GM19193 (cell line): Measurements from ENCODE around the gene KIAA1210.

Experiments
- POLR2A ChIP-seq: IDR thresholded peaks from 4 replicates; pipeline ENCODE4 v1.6.1; 2011; ENCODE audit not compliant: insufficient read depth, insufficient read length; ENCODE audit errors: extremely low read depth

KIAA1210 gene

GRCh38 chrX:119118780-119119395 is 8.7 kb downstream of the KIAA1210 start:
- TF ChIP-seq POLR2A: no peak

- TF ChIP-seq POLR2A: no peak
These were observed 20.4 kb downstream of the KIAA1210 start for GRCh38 chrX:119107206-119107605.

DNA sequence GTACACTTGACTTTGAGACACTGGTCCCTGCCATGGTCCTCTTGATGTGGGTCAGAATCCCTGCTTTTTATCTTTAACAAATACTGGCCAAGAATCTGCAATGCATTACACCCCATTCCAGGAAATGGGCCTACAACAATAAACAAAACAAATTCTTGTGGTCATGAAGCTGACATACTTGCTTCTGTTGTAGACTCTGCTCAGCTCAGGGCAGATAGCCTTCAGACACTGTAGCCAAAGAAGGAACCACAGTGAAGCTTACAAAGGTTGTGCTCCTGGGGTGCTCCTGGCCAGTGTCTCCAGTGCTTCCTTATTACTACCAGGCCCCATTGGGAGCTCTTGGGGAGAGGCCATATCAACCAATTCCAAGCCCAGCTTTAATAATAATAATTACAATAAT is 21.8 kb downstream of the KIAA1210 start:
- TF ChIP-seq POLR2A: no peak

- TF ChIP-seq POLR2A: no peak
These were observed 26.4 kb downstream of the KIAA1210 start for GRCh38 chrX:119101168-119101567.

GRCh38 chrX:119095936-119096335 is 31.7 kb downstream of the KIAA1210 start:
- no peak for TF ChIP-seq POLR2A

DNA sequence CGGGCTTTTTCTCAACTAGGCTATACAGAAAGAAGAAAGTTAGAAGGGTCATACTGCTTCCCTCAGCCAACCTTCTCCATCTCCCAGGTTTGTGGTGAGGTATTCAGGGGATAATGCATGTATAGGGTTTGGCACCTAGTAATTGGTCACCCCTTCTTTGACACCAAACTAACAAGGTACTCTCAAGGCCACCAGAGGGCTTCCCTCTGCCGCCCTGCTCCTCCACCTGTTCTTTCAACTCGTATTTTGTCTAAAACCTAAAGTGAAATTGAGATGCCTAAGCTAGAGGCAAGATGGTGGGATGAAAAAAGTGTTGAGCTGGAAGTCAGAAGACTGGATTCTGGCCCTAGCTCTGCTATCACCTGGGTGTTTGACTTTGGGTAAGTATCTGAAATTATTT is 32.8 kb downstream of the KIAA1210 start:
- TF ChIP-seq POLR2A: no peak

DNA sequence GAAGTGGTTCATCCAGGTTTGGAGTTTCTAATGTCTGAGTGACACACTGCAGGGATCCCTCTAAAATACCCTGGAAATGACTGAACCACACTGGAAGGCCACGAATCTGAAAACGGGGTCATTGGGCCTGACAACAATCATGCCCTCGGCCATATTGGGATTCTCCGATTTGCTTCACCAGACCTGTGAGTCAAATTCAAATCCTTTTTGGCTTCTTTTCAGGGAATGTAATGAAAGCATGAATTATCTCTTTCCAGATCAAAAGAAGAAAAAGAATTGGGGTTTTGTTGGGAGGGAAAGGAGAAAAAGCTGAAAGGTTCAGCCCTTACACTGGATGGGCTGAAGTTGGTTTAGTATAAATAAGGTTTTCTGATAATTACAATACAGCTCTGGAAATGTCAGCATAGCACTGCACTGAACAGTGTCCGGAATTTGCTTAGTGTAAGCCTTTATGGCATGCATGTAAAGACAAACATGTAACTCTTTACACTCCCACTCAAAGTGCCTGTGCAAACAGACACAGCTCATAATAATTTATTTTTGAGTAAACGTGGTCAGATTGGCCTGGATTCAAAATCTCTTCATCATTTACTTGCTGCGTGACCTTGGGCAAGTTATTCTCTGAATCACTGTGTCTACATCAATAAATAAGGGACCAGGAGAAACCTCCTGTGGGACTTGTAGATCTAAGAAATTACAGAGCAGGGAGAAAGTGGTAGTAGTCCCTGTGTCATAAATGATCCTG is 33.4 kb downstream of the KIAA1210 start:
- TF ChIP-seq POLR2A: no peak

GRCh38 chrX:119090627-119091026 is 37.0 kb downstream of the KIAA1210 start:
- TF ChIP-seq POLR2A: no peak

DNA sequence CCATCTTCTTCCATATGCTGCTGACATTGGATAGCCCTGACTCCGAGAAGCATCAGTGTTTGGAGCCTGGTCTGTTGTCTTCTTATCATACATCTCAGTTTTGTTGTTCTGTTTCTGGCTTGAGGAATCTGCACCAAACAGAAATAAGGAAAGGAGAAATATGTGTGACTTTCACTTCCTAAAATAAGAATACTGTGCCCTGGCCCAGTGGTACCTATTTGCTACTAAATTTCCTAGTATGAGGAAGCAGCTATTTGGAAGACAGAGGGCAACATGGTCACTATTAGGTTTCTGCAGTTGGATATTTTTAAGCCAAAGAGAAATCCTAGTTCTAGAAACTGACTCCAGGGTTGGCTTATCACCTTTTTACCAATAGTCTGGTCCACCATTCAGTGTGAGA is 38.0 kb downstream of the KIAA1210 start:
- no peak for TF ChIP-seq POLR2A

DNA sequence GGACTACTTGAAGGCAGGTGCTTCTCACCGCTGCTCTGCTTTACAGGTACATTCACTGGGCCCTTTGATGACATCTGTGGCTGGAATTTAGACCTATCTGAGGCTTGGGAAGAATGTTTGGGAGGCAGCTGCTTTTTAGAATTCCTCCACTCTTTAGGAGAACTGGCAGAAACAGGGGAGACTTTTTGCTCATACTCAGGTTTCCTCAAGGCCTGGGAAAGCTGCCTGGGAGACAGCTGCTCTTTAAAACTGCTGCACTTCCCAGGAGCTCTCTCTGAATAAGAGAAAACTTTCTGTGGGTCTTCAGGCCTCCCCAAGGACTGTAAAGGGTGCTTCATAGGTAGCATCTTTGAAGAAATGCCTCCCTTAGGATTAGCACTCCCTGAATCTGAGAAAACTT is 40.5 kb downstream of the KIAA1210 start:
- TF ChIP-seq POLR2A: no peak

GRCh38 chrX:119084766-119085165 is 42.8 kb downstream of the KIAA1210 start:
- TF ChIP-seq POLR2A: no peak

DNA sequence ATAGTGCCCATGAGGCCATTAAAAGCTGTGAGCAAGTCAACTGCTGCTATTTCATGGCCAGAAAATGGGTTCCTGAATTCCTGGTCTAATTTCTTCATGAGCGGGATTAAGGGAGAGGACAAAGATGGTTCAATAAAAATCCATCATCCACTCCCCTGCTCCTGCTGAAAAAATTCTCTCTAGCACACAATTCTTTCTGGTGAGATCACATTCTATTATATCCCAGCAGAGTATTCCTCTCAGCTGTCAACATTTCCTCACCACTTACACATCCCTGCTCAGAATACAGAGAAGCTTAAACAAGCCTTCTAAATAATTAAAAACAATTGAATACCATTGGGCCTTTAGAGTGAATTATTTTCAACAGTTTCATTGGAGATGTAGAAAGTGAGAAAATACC is 45.3 kb downstream of the KIAA1210 start:
- TF ChIP-seq POLR2A: no peak

DNA sequence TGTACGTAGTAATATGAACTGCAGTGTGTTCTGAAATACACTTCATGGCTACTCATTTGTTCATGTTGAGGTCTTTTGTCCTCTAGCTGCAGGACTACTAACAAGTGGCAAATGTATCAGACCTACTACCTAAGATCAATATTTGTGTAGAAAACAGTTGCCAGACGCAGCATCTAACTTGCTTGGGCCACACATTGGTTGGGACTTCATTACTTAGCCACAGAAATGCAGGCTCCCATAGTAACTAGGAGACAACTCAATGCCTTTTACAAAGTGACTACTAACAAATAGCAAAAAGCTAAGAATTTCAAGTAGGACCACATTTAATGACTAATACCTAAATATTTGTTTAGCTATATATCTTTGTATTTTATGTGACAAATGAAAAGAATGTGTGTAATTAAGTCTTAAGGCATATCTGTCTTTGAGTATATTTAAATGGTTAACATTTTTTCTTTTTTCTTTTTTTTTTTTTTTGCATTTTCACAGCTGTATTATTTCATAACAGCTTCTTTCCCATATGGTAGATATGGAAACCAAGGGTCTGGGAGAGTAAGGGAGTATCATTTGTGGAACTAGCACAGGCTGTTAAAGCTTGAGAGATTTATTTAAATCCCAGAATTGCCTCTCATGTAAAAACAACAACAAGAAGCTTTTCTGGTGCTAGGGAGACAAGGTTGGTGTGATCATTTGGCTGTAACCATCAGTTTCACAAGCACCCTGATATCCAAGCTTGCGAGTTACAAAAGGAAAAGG is 52.2 kb downstream of the KIAA1210 start:
- TF ChIP-seq POLR2A: no peak

- TF ChIP-seq POLR2A: no peak
These were observed 53.7 kb downstream of the KIAA1210 start for GRCh38 chrX:119073911-119074310.

DNA sequence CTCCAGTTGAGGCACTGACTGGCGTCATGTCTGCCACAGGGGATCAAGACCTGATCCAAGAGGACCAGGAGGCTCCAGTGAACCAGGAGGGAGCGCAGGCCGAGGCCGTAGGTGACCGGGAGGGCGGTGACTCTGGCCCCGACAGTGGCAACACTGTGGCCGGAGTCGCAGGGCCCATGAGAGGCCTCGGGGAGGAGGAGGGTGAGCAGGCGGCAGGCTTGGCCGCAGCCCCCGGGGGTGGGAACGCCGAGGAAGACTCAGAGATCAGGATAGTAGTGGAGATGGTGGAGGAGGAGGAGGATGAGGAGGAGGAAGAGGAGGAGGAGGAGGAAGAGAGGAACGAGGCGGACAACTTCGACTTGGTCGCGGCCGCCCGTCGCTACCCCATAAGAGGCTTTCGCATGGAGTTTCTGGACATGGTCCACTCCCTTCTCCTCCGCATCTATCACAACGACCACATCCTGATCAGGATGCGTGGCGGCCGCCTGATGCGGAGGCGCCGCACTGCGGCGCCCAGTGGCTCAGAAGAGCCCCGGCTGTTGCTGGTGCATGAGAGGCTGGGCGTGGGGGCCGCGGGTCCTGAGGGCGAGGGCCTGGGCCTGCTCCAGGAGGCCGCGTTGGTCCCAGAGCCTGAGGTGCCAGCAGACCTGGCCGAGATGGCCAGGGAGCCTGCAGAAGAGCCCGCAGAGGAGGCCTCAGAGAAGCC is 54.3 kb downstream of the KIAA1210 start:
- no peak for TF ChIP-seq POLR2A
